Stimulated activated CD8-positive, alpha-beta memory T cell treated with anti-CD3 and anti-CD28 coated beads, Interleukin-7, amount 100 ng/mL, for 48 hours (primary cell): ENCODE data around the gene SYNE1.
A peak's percentile ranks its signal among the peaks of the same experiment; 100 is the strongest.

Experiments used
- DNase-seq, 2 donors: peaks; one replicate each; pipeline ENCODE4 v3.0.0-alpha.2; 2020; ENCODE audit warnings: low read depth in 1 of 2; ENCODE audit errors: extremely low read depth in 1 of 2

Gene SYNE1

GRCh38 chr6:152244998-152245630 is 392.0 kb downstream of the SYNE1 start:
- DNase-seq = no peak

DNA sequence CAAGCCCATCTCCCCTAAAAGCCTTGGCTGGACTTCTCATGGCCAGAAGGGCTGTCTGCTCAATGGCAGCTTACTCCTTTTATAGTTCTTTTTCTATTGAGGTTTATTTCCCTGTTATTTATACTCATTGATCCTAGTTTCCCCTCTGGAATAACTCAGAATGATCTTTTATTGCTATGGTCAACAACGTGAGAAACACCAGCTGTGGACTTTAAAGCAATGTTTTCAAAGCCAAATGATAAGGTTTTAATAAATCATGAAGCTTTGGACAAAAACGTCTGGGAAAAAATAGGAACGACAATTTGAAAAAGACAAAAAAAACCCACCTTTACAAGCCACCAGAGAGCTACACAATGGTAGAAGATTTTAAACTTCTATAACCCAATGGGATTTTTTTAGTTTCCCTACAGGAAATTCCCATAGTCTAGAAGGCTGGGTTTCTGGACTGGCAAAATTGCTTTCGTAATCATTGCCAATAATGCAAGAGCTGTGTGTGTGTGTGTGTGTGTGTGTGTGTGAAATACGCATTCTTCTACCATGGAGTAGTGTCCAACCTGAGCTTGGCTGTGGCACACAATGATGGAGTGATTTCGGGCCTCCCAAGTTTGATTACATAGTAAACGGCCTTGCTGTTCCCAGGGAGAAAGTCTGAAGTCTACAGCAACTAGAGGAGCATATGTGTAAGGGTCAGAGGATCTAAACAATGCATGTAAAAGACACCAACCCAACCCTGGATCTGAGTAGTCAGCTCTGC is 396.0 kb downstream of the SYNE1 start:
- DNase-seq = no peak

GRCh38 chr6:152240436-152240835 is 396.7 kb downstream of the SYNE1 start:
- no peak for DNase-seq

DNA sequence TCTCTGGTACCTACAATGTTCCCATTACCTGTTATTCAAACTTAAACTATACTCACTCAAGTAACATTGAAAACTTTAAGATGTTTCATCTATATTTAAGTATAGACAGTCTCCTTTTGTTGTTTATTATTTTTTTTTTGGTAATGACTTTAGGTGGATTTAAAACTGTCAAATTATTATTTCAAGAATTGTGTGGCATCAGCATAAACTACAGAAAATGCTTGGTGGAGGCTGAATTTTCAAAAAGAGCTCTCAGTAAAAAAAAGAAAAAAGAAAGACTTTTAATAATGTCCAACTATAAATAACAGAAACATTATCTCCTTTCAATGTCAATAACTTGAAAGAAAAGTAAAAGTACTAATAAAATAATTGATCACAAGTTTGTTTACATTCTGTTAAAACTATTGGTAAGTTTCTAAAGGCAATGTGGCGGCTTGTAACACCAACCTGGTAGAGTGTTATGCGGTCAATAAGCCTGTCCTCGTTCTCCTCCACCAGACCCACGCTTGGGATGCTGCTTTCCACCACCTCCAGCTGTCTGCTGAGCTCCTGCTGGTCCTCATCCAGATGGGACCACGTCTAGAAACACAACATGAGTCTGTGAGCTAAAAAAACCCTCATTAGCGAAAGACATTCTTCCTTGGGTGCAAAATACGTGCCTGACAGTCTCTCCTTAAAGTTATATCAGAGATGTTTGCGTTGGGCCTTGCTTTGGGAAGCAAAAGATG is 400.6 kb downstream of the SYNE1 start:
- DNase-seq = no peak

GRCh38 chr6:152233547-152234320 is 403.4 kb downstream of the SYNE1 start:
- no peak for DNase-seq

GRCh38 chr6:152232501-152233151 is 404.5 kb downstream of the SYNE1 start:
- DNase-seq = no peak

- DNase-seq = no peak
Observed at GRCh38 chr6:152229330-152229729, 407.8 kb downstream of the SYNE1 start.

GRCh38 chr6:152226119-152226518 is 411.0 kb downstream of the SYNE1 start:
- no peak for DNase-seq

- DNase-seq = no peak
Observed at GRCh38 chr6:152225241-152225934, 411.8 kb downstream of the SYNE1 start.

- no peak for DNase-seq
Observed at GRCh38 chr6:152223636-152224035, 413.5 kb downstream of the SYNE1 start.

DNA sequence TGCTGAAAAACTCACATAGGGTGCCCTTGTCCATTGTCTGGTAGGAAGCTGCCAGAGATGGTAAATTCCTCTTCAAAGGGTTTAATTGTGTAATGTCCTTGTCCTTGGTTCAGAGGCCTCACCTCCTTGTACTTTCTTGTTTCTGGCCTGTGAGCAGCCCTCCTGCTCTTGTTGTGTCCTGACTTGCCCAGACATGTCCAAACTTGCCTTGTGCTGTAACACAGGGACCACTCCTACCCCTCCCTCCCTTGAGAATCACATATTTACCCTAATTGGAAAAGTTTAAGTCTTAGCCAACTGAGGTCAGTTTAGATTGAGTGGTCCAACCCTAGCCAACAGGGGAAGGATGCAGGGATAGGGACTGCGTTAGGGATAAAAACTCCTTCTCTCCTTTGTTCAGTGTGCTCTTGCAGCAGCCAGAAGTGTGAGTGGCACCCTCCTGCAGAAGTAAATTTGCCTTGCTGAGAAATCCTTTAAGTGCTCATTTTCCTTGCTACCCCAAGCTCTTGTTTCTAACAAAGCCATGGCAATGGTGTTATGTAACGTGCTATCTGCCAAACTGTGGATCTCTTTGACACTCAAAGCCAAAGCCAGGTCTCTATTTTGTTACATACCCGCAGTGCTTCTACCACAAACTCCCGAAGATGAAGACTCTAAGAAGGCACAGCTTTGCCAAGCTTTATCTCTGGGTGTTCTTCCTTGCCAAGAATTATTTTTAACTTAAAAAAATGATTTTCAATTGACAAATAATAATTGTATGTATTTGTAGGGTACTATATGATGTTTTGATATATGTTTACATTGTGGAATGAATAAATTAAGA is 415.1 kb downstream of the SYNE1 start:
- no peak for DNase-seq

- DNase-seq = no peak
Observed at GRCh38 chr6:152220786-152221185, 416.4 kb downstream of the SYNE1 start.

- DNase-seq = no peak
Observed at GRCh38 chr6:152218887-152219286, 418.3 kb downstream of the SYNE1 start.

GRCh38 chr6:152212437-152212836 is 424.7 kb downstream of the SYNE1 start:
- DNase-seq = no peak

- no peak for DNase-seq
Observed at GRCh38 chr6:152209211-152209610, 428.0 kb downstream of the SYNE1 start.

DNA sequence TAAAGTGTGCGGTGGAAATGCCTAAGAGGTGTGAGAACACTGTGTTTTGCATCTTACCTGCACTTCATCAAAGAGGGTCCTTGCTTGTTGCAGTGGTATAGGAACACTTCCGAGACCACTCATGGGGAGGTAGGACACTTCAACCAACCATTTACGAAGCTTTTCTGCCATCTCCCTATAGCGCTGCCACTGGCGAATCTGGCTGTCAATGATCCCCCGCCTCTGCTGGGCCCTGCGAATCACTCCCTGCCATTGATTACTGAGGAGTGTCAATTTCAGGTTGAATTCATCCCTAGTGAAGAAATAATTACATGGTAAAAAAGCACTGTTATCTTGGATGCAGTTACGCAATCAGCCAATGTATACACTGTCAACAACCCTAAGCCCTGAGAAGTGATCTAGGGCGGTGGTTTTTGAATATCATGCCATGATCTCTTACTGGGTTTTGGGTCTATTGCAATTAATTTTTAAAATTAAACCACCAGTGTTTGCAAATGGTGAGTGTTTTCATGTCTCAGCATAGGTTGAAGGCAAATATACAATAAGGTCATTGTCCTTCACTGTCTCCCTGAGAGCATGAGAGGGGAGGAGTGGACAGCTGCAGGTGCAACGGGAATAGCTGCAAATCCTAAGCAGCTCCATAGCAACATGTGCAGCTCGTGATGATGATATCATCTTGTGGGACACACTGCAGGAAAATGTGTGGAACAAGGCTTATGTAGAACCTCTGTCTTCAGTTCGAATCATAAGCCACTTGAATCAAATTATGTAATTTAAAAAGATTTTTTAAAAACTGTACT is 429.0 kb downstream of the SYNE1 start:
- no peak for DNase-seq

- peak in 1 of 2 donors; percentile 28 for DNase-seq
Observed at GRCh38 chr6:152206072-152206818, 430.9 kb downstream of the SYNE1 start.

DNA sequence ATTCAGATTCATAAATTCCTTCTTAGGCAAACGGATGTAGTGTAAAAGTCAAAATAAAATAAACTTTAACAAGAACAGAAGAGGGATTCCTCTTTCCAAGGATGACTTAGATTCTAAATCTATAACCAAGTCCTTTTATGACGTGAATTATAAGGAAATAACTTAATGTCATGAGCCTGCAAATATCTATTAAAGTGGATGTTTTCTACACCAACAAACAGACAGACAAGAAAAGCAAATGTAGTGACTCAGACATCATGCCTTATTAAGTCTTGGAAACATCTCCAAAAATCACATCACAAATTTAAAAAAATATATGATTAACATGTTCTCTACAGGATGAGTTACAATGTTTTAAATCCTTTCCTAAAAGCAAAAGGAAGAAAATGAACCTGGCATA is 432.6 kb downstream of the SYNE1 start:
- no peak for DNase-seq
